Gastroesophageal sphincter (tissue), 3 donors: Measurements from ENCODE around the gene ENO3.

ENCODE experiments used
- EP300 ChIP-seq: sonication (generic); formaldehyde crosslinking; IDR thresholded peaks from one replicate; pipeline ENCODE4 v1.6.1; 2017; ENCODE audit warnings: antibody characterized with exemption, mild to moderate bottlenecking
- TF ChIP-seq, protein P1 (sequence below), 4 experiments: fragments of 200-600 bp in 2 of 4; fragments of 450-650 bp in 2 of 4; sonication (generic) in 1 of 4; IDR thresholded peaks; one replicate each; pipeline ENCODE4 v1.5.1; 2017 to 2019; ENCODE audit warnings: antibody characterized with exemption in 4 of 4, mild to moderate bottlenecking in 2 of 4, moderate library complexity in 2 of 4

DNA sequence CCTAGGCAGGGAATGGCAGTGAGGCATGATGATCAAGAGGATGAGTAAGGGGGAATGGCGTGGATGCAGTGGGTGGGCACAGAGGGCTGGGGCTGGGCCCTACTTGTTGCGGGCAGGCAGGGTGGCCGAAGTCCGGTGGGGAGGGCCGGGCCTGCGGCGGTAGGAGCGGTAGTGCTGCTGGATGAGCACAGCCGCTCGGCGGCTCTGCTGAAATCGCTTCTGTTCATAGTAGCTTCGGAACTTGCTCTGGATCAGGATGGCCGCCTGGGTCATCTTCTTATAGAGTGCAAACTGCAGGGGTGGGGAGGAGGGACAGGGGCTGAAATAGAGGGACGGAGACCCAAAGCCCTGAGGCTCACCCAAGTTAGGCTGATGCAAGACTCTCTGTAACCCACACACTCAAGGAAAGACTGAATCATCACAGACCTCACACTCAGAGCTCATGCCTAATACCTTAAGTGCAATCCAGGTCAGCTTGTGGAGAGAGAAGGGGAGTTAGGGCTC lies 18.2 kb downstream of the ENO3 start:
- TF ChIP-seq, protein P1, sequence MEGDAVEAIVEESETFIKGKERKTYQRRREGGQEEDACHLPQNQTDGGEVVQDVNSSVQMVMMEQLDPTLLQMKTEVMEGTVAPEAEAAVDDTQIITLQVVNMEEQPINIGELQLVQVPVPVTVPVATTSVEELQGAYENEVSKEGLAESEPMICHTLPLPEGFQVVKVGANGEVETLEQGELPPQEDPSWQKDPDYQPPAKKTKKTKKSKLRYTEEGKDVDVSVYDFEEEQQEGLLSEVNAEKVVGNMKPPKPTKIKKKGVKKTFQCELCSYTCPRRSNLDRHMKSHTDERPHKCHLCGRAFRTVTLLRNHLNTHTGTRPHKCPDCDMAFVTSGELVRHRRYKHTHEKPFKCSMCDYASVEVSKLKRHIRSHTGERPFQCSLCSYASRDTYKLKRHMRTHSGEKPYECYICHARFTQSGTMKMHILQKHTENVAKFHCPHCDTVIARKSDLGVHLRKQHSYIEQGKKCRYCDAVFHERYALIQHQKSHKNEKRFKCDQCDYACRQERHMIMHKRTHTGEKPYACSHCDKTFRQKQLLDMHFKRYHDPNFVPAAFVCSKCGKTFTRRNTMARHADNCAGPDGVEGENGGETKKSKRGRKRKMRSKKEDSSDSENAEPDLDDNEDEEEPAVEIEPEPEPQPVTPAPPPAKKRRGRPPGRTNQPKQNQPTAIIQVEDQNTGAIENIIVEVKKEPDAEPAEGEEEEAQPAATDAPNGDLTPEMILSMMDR (IDR thresholded peaks at IDR 0.05): no peak
- no peak for TF ChIP-seq EP300
